Measurements from ENCODE around the gene PYGO2. TPM values are rescaled to one million over a fixed set of nuclear protein-coding genes. Genes with fewer than 3 reads are reported as not detected.
"Not testable (repeated sequence)": the region's sequence is repeated elsewhere in the genome, so short reads cannot be mapped to it uniquely, and the experiment has no call there.

PYGO2 gene
- polyA plus RNA-seq, 4 donors, result 41.4 to 51.2 (median 47.0) TPM

- DNase-seq (ENCODE audit: low read depth in 4 of 4, low spot score in 2 of 4), result no peak
Measured at GRCh38 chr1:154925335-154926170, 36.0 kb downstream of the PYGO2 start.

GRCh38 chr1:154923695-154924094 is 37.9 kb downstream of the PYGO2 start:
- DNase-seq (ENCODE audit: low read depth in 4 of 4, low spot score in 2 of 4), result no peak

GRCh38 chr1:154913273-154913672 is 48.3 kb downstream of the PYGO2 start:
- no peak for DNase-seq (ENCODE audit: low read depth in 4 of 4, low spot score in 2 of 4)

- no peak for DNase-seq (ENCODE audit: low read depth in 4 of 4, low spot score in 2 of 4)
Measured at GRCh38 chr1:154912755-154913154, 48.8 kb downstream of the PYGO2 start.

GRCh38 chr1:154911691-154912550 is 49.7 kb downstream of the PYGO2 start:
- no peak for DNase-seq (ENCODE audit: low read depth in 4 of 4, low spot score in 2 of 4)

GRCh38 chr1:154910851-154911250 is 50.7 kb downstream of the PYGO2 start:
- DNase-seq (ENCODE audit: low read depth in 4 of 4, low spot score in 2 of 4), result no peak

GRCh38 chr1:154908937-154909336 is 52.6 kb downstream of the PYGO2 start:
- DNase-seq (ENCODE audit: low read depth in 4 of 4, low spot score in 2 of 4), result no peak

GRCh38 chr1:154908129-154908528 is 53.5 kb downstream of the PYGO2 start:
- not testable (repeated sequence) for DNase-seq (ENCODE audit: low read depth in 4 of 4, low spot score in 2 of 4)

Other genes with a start within 250 kb of the PYGO2 start
- 1 to 10 TPM; 2.4 to 3.3 (median 2.5) TPM for gene KCNN3, start 91.5 kb downstream of the PYGO2 start, polyA plus RNA-seq (ENCODE audit: insufficient read length in 4 of 4)
- gene PMVK, start 25.1 kb downstream of the PYGO2 start, polyA plus RNA-seq (ENCODE audit: insufficient read length in 4 of 4), result 10 to 100 TPM; 36.4 to 48.0 (median 41.3) TPM
- gene PBXIP1, start 5.7 kb downstream of the PYGO2 start, polyA plus RNA-seq (ENCODE audit: insufficient read length in 4 of 4), result 10 to 100 TPM; 68.3 to 81.2 (median 73.6) TPM
- 10 to 100 TPM; 71.9 to 91.5 (median 80.8) TPM for gene SHC1, start 9.0 kb upstream of the PYGO2 start, polyA plus RNA-seq (ENCODE audit: insufficient read length in 4 of 4)
- gene CKS1B, start 12.9 kb upstream of the PYGO2 start, polyA plus RNA-seq (ENCODE audit: insufficient read length in 4 of 4), result 10 to 100 TPM; 82.3 to 99.0 (median 91.8) TPM
- 10 to 100 TPM; 27.4 to 38.7 (median 32.6) TPM for gene FLAD1, start 21.6 kb upstream of the PYGO2 start, polyA plus RNA-seq (ENCODE audit: insufficient read length in 4 of 4)
- 1 to 10 TPM in 1 of 4 donors, under 1 TPM in 3; 0.27 to 1.4 (median 0.60) TPM for gene LENEP, start 31.8 kb upstream of the PYGO2 start, polyA plus RNA-seq (ENCODE audit: insufficient read length in 4 of 4)
- gene ZBTB7B, start 41.0 kb upstream of the PYGO2 start, polyA plus RNA-seq (ENCODE audit: insufficient read length in 4 of 4), result 10 to 100 TPM; 11.8 to 17.9 (median 15.4) TPM
- gene DCST2, start 72.0 kb upstream of the PYGO2 start, polyA plus RNA-seq (ENCODE audit: insufficient read length in 4 of 4), result 1 to 10 TPM; 1.1 to 2.5 (median 1.9) TPM
- under 1 TPM; 0.14 to 0.44 (median 0.35) TPM for gene DCST1, start 72.0 kb upstream of the PYGO2 start, polyA plus RNA-seq (ENCODE audit: insufficient read length in 4 of 4)
- gene ADAM15, start 89.5 kb upstream of the PYGO2 start, polyA plus RNA-seq (ENCODE audit: insufficient read length in 4 of 4), result 10 to 100 TPM; 36.7 to 55.8 (median 55.4) TPM
- gene EFNA4, start 102.0 kb upstream of the PYGO2 start, polyA plus RNA-seq (ENCODE audit: insufficient read length in 4 of 4), result 10 to 100 TPM; 18.1 to 24.5 (median 21.3) TPM
- 1 to 10 TPM; 4.9 to 9.4 (median 6.7) TPM for gene EFNA3, start 117.1 kb upstream of the PYGO2 start, polyA plus RNA-seq (ENCODE audit: insufficient read length in 4 of 4)
- 10 to 100 TPM; 58.7 to 76.2 (median 70.8) TPM for gene EFNA1, start 166.1 kb upstream of the PYGO2 start, polyA plus RNA-seq (ENCODE audit: insufficient read length in 4 of 4)
- gene SLC50A1, start 174.1 kb upstream of the PYGO2 start, polyA plus RNA-seq (ENCODE audit: insufficient read length in 4 of 4), result 10 to 100 TPM; 51.5 to 61.1 (median 55.4) TPM
- gene DPM3, start 178.7 kb upstream of the PYGO2 start, polyA plus RNA-seq (ENCODE audit: insufficient read length in 4 of 4), result 10 to 100 TPM; 31.3 to 64.7 (median 45.2) TPM
- gene KRTCAP2, start 211.5 kb upstream of the PYGO2 start, polyA plus RNA-seq (ENCODE audit: insufficient read length in 4 of 4), result 100 to 1,000 TPM; 124 to 166 (median 137) TPM
- 1 to 10 TPM; 2.7 to 6.4 (median 4.9) TPM for gene TRIM46, start 212.1 kb upstream of the PYGO2 start, polyA plus RNA-seq (ENCODE audit: insufficient read length in 4 of 4)
- 10 to 100 TPM; 26.3 to 54.2 (median 37.5) TPM for gene THBS3, start 246.1 kb upstream of the PYGO2 start, polyA plus RNA-seq (ENCODE audit: insufficient read length in 4 of 4)
- 10 to 100 TPM; 38.3 to 49.0 (median 44.8) TPM for gene MTX1, start 246.9 kb upstream of the PYGO2 start, polyA plus RNA-seq (ENCODE audit: insufficient read length in 4 of 4)